ENCODE measurements around the gene PLVAP. TPM values are rescaled to one million over a fixed set of nuclear protein-coding genes. Genes with fewer than 3 reads are reported as not detected.

Gene PLVAP
- total RNA-seq, 1 experiment from 2014 or later: 0.08 TPM

DNA sequence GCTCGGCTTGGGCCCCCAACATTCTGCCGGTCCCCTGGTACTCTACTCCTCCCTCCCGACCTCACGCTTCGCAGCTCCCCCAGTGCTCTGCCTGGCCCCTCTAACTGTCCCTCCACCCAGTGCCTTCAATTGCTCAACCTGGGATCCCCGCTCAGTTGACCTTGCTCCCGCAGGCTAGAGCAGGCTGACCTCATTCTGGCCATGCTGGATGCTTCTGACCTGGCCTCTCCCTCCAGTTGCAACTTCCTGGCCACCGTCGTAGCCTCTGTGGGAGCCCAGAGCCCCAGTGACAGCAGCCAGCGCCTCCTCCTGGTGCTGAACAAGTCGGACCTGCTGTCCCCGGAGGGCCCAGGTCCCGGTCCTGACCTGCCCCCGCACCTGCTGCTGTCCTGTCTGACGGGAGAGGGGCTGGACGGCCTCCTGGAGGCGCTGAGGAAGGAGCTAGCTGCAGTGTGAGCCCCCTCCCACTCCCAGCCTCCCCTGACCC, 36.2 kb downstream of the PLVAP start:
- POLR2A ChIA-PET: no interaction called here
- H3K4me1 ChIP-seq (ENCODE audit: control insufficient read depth, insufficient read depth, low read length): peaks cover 4% of the 10 kb centered on the region

DNA sequence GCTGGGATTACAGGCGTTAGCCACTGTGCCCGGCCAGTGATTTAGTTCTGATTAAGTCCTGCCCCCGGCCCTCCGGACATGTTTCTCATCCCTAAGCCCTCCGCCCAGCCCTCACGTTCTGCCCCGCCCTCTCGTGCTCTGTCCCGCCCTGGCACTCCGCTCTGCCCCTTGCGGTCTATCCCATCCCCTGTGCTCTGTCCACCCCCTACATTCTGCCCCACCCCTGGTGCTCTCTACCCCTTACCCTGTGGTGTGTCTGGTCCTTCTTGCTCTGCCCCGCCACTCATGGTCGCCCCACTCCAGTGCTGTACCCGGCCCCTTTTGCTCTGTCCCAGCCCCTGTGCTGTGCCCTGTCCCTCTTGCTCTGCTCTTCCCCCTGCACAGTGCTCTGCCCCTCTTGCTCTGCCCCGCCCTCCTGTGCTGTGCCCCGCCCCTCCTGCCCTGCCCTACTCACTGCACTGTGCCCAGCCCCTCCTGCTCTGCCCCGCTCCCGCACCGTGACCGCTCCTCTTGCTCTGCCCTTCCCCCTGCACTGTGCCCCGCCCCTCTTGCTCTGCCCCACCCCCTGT, 36.8 kb downstream of the PLVAP start:
- no TSS peak for BruUV-seq (replicated peaks)
- TF ChIP-seq, protein P1, sequence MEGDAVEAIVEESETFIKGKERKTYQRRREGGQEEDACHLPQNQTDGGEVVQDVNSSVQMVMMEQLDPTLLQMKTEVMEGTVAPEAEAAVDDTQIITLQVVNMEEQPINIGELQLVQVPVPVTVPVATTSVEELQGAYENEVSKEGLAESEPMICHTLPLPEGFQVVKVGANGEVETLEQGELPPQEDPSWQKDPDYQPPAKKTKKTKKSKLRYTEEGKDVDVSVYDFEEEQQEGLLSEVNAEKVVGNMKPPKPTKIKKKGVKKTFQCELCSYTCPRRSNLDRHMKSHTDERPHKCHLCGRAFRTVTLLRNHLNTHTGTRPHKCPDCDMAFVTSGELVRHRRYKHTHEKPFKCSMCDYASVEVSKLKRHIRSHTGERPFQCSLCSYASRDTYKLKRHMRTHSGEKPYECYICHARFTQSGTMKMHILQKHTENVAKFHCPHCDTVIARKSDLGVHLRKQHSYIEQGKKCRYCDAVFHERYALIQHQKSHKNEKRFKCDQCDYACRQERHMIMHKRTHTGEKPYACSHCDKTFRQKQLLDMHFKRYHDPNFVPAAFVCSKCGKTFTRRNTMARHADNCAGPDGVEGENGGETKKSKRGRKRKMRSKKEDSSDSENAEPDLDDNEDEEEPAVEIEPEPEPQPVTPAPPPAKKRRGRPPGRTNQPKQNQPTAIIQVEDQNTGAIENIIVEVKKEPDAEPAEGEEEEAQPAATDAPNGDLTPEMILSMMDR (IDR thresholded peaks at IDR 0.05): no peak
- no peak for TF ChIP-seq POLR2AphosphoS5 (IDR thresholded peaks at IDR 0.05; ENCODE audit: low read depth, low read length)
- no peak for TF ChIP-seq TCF7L2 (IDR thresholded peaks at IDR 0.05; ENCODE audit: low read depth, low read length)
- TF ChIP-seq, protein P2, sequence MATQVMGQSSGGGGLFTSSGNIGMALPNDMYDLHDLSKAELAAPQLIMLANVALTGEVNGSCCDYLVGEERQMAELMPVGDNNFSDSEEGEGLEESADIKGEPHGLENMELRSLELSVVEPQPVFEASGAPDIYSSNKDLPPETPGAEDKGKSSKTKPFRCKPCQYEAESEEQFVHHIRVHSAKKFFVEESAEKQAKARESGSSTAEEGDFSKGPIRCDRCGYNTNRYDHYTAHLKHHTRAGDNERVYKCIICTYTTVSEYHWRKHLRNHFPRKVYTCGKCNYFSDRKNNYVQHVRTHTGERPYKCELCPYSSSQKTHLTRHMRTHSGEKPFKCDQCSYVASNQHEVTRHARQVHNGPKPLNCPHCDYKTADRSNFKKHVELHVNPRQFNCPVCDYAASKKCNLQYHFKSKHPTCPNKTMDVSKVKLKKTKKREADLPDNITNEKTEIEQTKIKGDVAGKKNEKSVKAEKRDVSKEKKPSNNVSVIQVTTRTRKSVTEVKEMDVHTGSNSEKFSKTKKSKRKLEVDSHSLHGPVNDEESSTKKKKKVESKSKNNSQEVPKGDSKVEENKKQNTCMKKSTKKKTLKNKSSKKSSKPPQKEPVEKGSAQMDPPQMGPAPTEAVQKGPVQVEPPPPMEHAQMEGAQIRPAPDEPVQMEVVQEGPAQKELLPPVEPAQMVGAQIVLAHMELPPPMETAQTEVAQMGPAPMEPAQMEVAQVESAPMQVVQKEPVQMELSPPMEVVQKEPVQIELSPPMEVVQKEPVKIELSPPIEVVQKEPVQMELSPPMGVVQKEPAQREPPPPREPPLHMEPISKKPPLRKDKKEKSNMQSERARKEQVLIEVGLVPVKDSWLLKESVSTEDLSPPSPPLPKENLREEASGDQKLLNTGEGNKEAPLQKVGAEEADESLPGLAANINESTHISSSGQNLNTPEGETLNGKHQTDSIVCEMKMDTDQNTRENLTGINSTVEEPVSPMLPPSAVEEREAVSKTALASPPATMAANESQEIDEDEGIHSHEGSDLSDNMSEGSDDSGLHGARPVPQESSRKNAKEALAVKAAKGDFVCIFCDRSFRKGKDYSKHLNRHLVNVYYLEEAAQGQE (IDR thresholded peaks at IDR 0.05; ENCODE audit: insufficient read depth in 1 of 2, low read depth in 2 of 2, low read length in 1 of 2): no peak
- no peak for TF ChIP-seq SIN3A (IDR thresholded peaks at IDR 0.05; ENCODE audit: borderline replicate concordance, insufficient read depth, low read depth, low read length)
- Histone ChIP-seq H3K27me3 (ENCODE audit: control insufficient read depth, insufficient read depth, low read length) (no peaks in the 10 kb centered on the region), H3K9me3 (ENCODE audit: control insufficient read depth, insufficient read depth, low read depth, low read length) (no peaks in the 10 kb centered on the region), H3K4me3 (ENCODE audit: low read depth in 2 of 2, low read length in 2 of 2) (no peak overlapping the region), H3K27ac (ENCODE audit: low read length) (no peak overlapping the region), H3K4me1 (ENCODE audit: control insufficient read depth, insufficient read depth, low read length) (peaks cover 7% of the 10 kb centered on the region), H3K36me3 (ENCODE audit: control insufficient read depth, insufficient read depth, low read length) (peaks cover 4% of the 10 kb centered on the region; the same call in 1 of the 2 replicates)
- ChIA-PET CTCF (no interaction called here), POLR2A (no interaction called here)
- in situ Hi-C loops (cut with HindIII; ENCODE audit: low pct_unique_long_range_greater_than_20kb, low sequenced_read_pairs) (no loop called here), intact Hi-C loops (cut with micrococcal nuclease; ENCODE audit: unreplicated experiment) (no loop called here)
- DNase-seq (ENCODE audit: low read depth, low spot score): no peak
- ATAC-seq: peak; percentile 41

More for the DNA sequence above, 36.2 kb downstream of the PLVAP start:
- no TSS peak for BruUV-seq (replicated peaks)
- in situ Hi-C loops (cut with HindIII; ENCODE audit: low pct_unique_long_range_greater_than_20kb, low sequenced_read_pairs) (no loop called here), intact Hi-C loops (cut with micrococcal nuclease; ENCODE audit: unreplicated experiment) (no loop called here)
- no peak for TF ChIP-seq TCF7L2 (IDR thresholded peaks at IDR 0.05; ENCODE audit: low read depth, low read length)
- ATAC-seq (no peak), DNase-seq (ENCODE audit: low read depth, low spot score) (no peak)
- no peaks in the 10 kb centered on the region for H3K27me3 ChIP-seq (ENCODE audit: control insufficient read depth, insufficient read depth, low read length)
- no peak overlapping the region for H3K4me3 ChIP-seq (ENCODE audit: low read depth in 2 of 2, low read length in 2 of 2)
- CTCF ChIA-PET: no interaction called here
- H3K27ac ChIP-seq (ENCODE audit: low read length): no peak overlapping the region
- H3K36me3 ChIP-seq (ENCODE audit: control insufficient read depth, insufficient read depth, low read length): peaks cover 4% of the 10 kb centered on the region; the same call in 1 of the 2 replicates
- H3K9me3 ChIP-seq (ENCODE audit: control insufficient read depth, insufficient read depth, low read depth, low read length): no peaks in the 10 kb centered on the region

DNA sequence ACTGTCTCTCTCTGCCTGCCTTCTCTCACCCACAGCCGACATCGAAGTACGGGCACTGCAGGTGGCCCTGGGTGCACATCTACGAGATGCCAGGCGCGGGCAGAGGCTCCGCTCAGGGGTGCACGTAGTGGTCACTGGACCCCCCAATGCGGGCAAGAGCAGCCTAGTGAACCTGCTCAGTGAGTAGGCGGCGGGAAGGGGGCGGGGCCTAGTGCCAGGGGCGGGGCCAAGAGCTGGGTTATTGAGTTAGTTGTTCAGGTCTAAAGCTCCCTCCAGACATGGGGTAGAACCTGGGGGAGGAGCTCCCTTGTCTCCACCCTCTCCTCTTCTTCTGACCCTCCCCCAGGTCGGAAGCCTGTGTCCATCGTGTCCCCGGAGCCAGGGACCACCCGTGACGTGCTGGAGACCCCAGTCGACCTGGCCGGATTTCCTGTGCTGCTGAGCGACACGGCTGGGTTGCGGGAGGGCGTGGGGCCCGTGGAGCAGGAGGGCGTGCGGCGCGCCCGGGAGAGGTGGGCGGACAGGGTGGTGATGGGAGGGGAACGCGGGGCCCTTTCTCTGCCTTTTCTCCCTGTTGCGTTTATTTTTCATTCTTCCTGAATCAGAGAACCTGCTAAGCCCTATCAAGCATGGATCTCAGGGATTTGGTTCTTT, 37.9 kb downstream of the PLVAP start:
- intact Hi-C loops (cut with micrococcal nuclease; ENCODE audit: unreplicated experiment): no loop called here
- Histone ChIP-seq H3K27ac (ENCODE audit: low read length) (no peak overlapping the region), H3K4me1 (ENCODE audit: control insufficient read depth, insufficient read depth, low read length) (peaks cover 10% of the 10 kb centered on the region), H3K36me3 (ENCODE audit: control insufficient read depth, insufficient read depth, low read length) (peaks cover 4% of the 10 kb centered on the region; the same call in 1 of the 2 replicates), H3K27me3 (ENCODE audit: control insufficient read depth, insufficient read depth, low read length) (no peaks in the 10 kb centered on the region), H3K9me3 (ENCODE audit: control insufficient read depth, insufficient read depth, low read depth, low read length) (no peaks in the 10 kb centered on the region), H3K4me3 (ENCODE audit: low read depth in 2 of 2, low read length in 2 of 2) (no peak overlapping the region)
- ChIA-PET POLR2A (no interaction called here), CTCF (interaction anchor here (0.7 kb wide), 1 partner anchor 26 kb away, joined by 10 read pairs; no protein-coding TSS in a partner anchor)
- BruUV-seq (replicated peaks): no TSS peak
- DNase-seq (ENCODE audit: low read depth, low spot score) (no peak), ATAC-seq (no peak)
- in situ Hi-C loops (cut with HindIII; ENCODE audit: low pct_unique_long_range_greater_than_20kb, low sequenced_read_pairs): no loop called here
- TF ChIP-seq, protein P2 (IDR thresholded peaks at IDR 0.05; ENCODE audit: insufficient read depth in 1 of 2, low read depth in 2 of 2, low read length in 1 of 2): no peak
- TF ChIP-seq, protein P1 (IDR thresholded peaks at IDR 0.05): no peak
- TF ChIP-seq TCF7L2 (IDR thresholded peaks at IDR 0.05; ENCODE audit: low read depth, low read length): no peak
- no peak for TF ChIP-seq POLR2AphosphoS5 (IDR thresholded peaks at IDR 0.05; ENCODE audit: low read depth, low read length)
- no peak for TF ChIP-seq SIN3A (IDR thresholded peaks at IDR 0.05; ENCODE audit: borderline replicate concordance, insufficient read depth, low read depth, low read length)
